ENCODE results near the gene AFG1L.

AFG1L gene

GRCh38 chr6:108330806-108331205 lies 36.0 kb downstream of the AFG1L start:
- no peak overlapping the region for H3K4me3 ChIP-seq (ENCODE audit: low read depth, low read length, poor library complexity, severe bottlenecking)
- no peaks in the 10 kb centered on the region for H3K79me2 ChIP-seq (ENCODE audit: insufficient read depth, low read length)
- H3K4me2 ChIP-seq (ENCODE audit: low read length): no peak overlapping the region
- H3K9me3 ChIP-seq (ENCODE audit: low read length): no peaks in the 10 kb centered on the region
- peaks cover 8% of the 10 kb centered on the region for H3K36me3 ChIP-seq (ENCODE audit: insufficient read depth, low read length)
- no peak for TF ChIP-seq EZH2 (IDR thresholded peaks at IDR 0.05; ENCODE audit: borderline replicate concordance, low read length)
- TF ChIP-seq, protein P1, sequence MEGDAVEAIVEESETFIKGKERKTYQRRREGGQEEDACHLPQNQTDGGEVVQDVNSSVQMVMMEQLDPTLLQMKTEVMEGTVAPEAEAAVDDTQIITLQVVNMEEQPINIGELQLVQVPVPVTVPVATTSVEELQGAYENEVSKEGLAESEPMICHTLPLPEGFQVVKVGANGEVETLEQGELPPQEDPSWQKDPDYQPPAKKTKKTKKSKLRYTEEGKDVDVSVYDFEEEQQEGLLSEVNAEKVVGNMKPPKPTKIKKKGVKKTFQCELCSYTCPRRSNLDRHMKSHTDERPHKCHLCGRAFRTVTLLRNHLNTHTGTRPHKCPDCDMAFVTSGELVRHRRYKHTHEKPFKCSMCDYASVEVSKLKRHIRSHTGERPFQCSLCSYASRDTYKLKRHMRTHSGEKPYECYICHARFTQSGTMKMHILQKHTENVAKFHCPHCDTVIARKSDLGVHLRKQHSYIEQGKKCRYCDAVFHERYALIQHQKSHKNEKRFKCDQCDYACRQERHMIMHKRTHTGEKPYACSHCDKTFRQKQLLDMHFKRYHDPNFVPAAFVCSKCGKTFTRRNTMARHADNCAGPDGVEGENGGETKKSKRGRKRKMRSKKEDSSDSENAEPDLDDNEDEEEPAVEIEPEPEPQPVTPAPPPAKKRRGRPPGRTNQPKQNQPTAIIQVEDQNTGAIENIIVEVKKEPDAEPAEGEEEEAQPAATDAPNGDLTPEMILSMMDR (IDR thresholded peaks at IDR 0.05; ENCODE audit: low read length): no peak
- no peaks in the 10 kb centered on the region for H3K4me1 ChIP-seq (ENCODE audit: insufficient read depth, low read length, severe bottlenecking)
- no peaks in the 10 kb centered on the region for H3K9me2 ChIP-seq (ENCODE audit: low read depth, low read length)
- no peak overlapping the region for H3K9ac ChIP-seq (ENCODE audit: low read length)
- H3F3A ChIP-seq (ENCODE audit: insufficient read depth, low read length): no peaks in the 10 kb centered on the region
- H3K27me3 ChIP-seq (ENCODE audit: insufficient read depth, low read length): no peaks in the 10 kb centered on the region
- no peaks in the 10 kb centered on the region for H4K20me1 ChIP-seq (ENCODE audit: insufficient read depth, low read length)
- no peak overlapping the region for H2AFZ ChIP-seq (ENCODE audit: low read length)
- no peak overlapping the region for H3K27ac ChIP-seq (ENCODE audit: low read depth, low read length, poor library complexity, severe bottlenecking)

DNA sequence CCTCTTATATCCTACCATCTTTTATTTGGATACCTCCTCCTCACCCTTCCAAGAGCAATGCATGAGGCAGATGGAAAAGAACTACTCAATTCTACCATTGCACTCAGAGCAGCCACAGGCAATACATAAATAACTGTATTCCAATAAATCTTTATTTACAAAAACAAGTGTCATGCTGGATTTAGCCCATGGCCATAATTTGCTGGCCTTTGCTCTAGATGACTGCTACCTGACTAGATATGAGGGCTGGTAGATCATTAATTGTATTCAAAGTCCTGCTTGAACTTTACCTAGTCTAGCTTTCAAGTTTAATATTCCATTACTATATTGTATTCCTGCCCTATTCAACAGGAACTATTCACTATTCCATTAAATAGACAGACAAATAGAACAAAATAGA lies 37.1 kb downstream of the AFG1L start:
- H3K4me3 ChIP-seq (ENCODE audit: low read depth, low read length, poor library complexity, severe bottlenecking): no peak overlapping the region
- peaks cover 8% of the 10 kb centered on the region for H3K36me3 ChIP-seq (ENCODE audit: insufficient read depth, low read length)
- H3F3A ChIP-seq (ENCODE audit: insufficient read depth, low read length): no peaks in the 10 kb centered on the region
- H3K9me2 ChIP-seq (ENCODE audit: low read depth, low read length): no peaks in the 10 kb centered on the region
- H3K27ac ChIP-seq (ENCODE audit: low read depth, low read length, poor library complexity, severe bottlenecking): no peak overlapping the region
- no peak overlapping the region for H3K4me2 ChIP-seq (ENCODE audit: low read length)
- H3K9me3 ChIP-seq (ENCODE audit: low read length): no peaks in the 10 kb centered on the region
- H4K20me1 ChIP-seq (ENCODE audit: insufficient read depth, low read length): no peaks in the 10 kb centered on the region
- TF ChIP-seq, protein P1 (IDR thresholded peaks at IDR 0.05; ENCODE audit: low read length): no peak
- no peak for TF ChIP-seq EZH2 (IDR thresholded peaks at IDR 0.05; ENCODE audit: borderline replicate concordance, low read length)
- H3K9ac ChIP-seq (ENCODE audit: low read length): no peak overlapping the region
- H3K27me3 ChIP-seq (ENCODE audit: insufficient read depth, low read length): no peaks in the 10 kb centered on the region
- H2AFZ ChIP-seq (ENCODE audit: low read length): no peak overlapping the region
- H3K4me1 ChIP-seq (ENCODE audit: insufficient read depth, low read length, severe bottlenecking): no peaks in the 10 kb centered on the region
- no peaks in the 10 kb centered on the region for H3K79me2 ChIP-seq (ENCODE audit: insufficient read depth, low read length)

DNA sequence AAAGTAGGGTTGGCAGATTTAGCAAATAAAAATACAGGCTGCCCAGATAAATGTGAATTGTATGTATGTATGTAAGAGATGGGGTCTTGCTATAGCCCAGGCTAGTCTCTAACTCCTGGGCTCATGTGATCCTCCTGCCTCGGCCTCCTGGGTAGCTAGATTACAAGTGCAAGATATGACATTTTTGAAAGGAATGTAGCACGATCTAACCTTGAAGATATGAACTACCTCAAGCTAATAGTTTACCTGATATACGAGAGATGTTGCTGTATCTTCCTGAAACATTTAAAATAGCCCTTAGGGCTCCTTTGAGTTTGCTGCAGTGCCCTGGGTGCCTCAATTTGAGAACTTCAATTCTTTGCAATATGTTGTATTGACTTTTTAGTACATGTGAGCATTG lies 42.1 kb downstream of the AFG1L start:
- no peaks in the 10 kb centered on the region for H3K9me2 ChIP-seq (ENCODE audit: low read depth, low read length)
- no peaks in the 10 kb centered on the region for H3F3A ChIP-seq (ENCODE audit: insufficient read depth, low read length)
- no peaks in the 10 kb centered on the region for H3K27me3 ChIP-seq (ENCODE audit: insufficient read depth, low read length)
- no peak overlapping the region for H3K27ac ChIP-seq (ENCODE audit: low read depth, low read length, poor library complexity, severe bottlenecking)
- no peaks in the 10 kb centered on the region for H3K36me3 ChIP-seq (ENCODE audit: insufficient read depth, low read length)
- H3K9me3 ChIP-seq (ENCODE audit: low read length): no peaks in the 10 kb centered on the region
- no peaks in the 10 kb centered on the region for H3K4me1 ChIP-seq (ENCODE audit: insufficient read depth, low read length, severe bottlenecking)
- no peaks in the 10 kb centered on the region for H3K79me2 ChIP-seq (ENCODE audit: insufficient read depth, low read length)
- no peak overlapping the region for H3K4me2 ChIP-seq (ENCODE audit: low read length)
- H2AFZ ChIP-seq (ENCODE audit: low read length): no peak overlapping the region
- no peaks in the 10 kb centered on the region for H4K20me1 ChIP-seq (ENCODE audit: insufficient read depth, low read length)
- H3K4me3 ChIP-seq (ENCODE audit: low read depth, low read length, poor library complexity, severe bottlenecking): no peak overlapping the region
- no peak overlapping the region for H3K9ac ChIP-seq (ENCODE audit: low read length)
- TF ChIP-seq EZH2 (IDR thresholded peaks at IDR 0.05; ENCODE audit: borderline replicate concordance, low read length): no peak
- TF ChIP-seq, protein P1 (IDR thresholded peaks at IDR 0.05; ENCODE audit: low read length): no peak

Measured in OCI-LY1 (cell line).